WTC11 (cell line): ENCODE measurements around the gene AKAP8.

Experiments
- CTCF ChIP-seq: fragments of 200-600 bp; IDR thresholded peaks from 2 replicates; pipeline ENCODE4 v1.8.0; 2022; ENCODE audit warnings: antibody characterized with exemption
- FOXK1 ChIP-seq: sonication (generic); formaldehyde crosslinking; IDR thresholded peaks from 2 replicates; pipeline ENCODE4 v1.8.0; 2022; ENCODE audit warnings: mild to moderate bottlenecking, moderate library complexity, missing genetic modification reagents
- MAX ChIP-seq: sonication (generic); formaldehyde crosslinking; IDR thresholded peaks from 2 replicates; pipeline ENCODE4 v1.8.0; 2022; ENCODE audit warnings: mild to moderate bottlenecking, missing genetic modification reagents

GRCh38 chr19:15331419-15332310 is 47.9 kb downstream of the AKAP8 start:
- TF ChIP-seq CTCF (no peak), FOXK1 (0 out of 2 replicates have a peak, but pooled peaks have one; percentile 22), MAX (peak; percentile 25; the same call in 1 of the 2 replicates)
